Ovary (tissue), 9 donors: ENCODE data around the gene AATK. TPM values are rescaled to one million over a fixed set of nuclear protein-coding genes. Genes with fewer than 3 reads are reported as not detected.

Source experiments
- DNase-seq, 5 donors: peaks; one replicate each; pipeline ENCODE4 v3.0.0-alpha.2; 2019 to 2020
- H3K27ac ChIP-seq, 2 donors: fragments of 200-600 bp; one replicate each; pipeline versions ENCODE4 v1.5.1 to v1.8.0; 2019 to 2022
- H3K27me3 ChIP-seq: fragments of 200-600 bp; one replicate; pipeline ENCODE4 v1.8.0; 2022
- H3K36me3 ChIP-seq: fragments of 200-600 bp; sonication (generic); one replicate; pipeline ENCODE4 v1.5.1; 2019
- H3K4me1 ChIP-seq: one replicate; pipeline ENCODE4 v1.8.1; 2013; ENCODE audit warnings: mild to moderate bottlenecking, moderate library complexity; ENCODE audit not compliant: insufficient read depth
- H3K4me3 ChIP-seq: fragments of 200-600 bp; sonication (generic); one replicate; pipeline ENCODE4 v1.5.1; 2017
- H3K9me3 ChIP-seq, 2 donors: fragments of 200-600 bp in 1 of 2; sonication (generic) in 1 of 2; one replicate each; pipeline versions ENCODE4 v1.5.1 to v1.8.1; 2013 to 2019; ENCODE audit warnings: mild to moderate bottlenecking in 1 of 2, moderate library complexity in 1 of 2
- CTCF ChIP-seq, 3 donors: fragments of 450-650 bp in 2 of 3; fragments of 200-600 bp in 1 of 3; IDR thresholded peaks; one replicate each; pipeline versions ENCODE4 v1.5.1 to v1.8.0; 2016 to 2022; ENCODE audit warnings: antibody characterized with exemption in 3 of 3, mild to moderate bottlenecking in 1 of 3
- EP300 ChIP-seq: sonication (generic); formaldehyde crosslinking; IDR thresholded peaks from one replicate; pipeline ENCODE4 v1.6.1; 2017; ENCODE audit warnings: antibody characterized with exemption
- POLR2A ChIP-seq: fragments of 450-650 bp; IDR thresholded peaks from one replicate; pipeline ENCODE4 v1.6.1; 2017; ENCODE audit warnings: antibody characterized with exemption, mild to moderate bottlenecking, moderate library complexity
- WGBS, 3 donors: extraction: QIAGEN DNeasy Blood & Tissue Kit in 1 of 3; methylation state at CpG; one replicate each; pipeline versions ENCODE4 v1.1.5 to v1.1.7; 2013 to 2017; 5-methylcytosine and 5-hydroxymethylcytosine counted together
- intact Hi-C, 4 donors: fragments of 100-400 bp; cut with DNase I; formaldehyde crosslinking; loops; one replicate each; pipeline versions ENCODE4 v1.11.0 to v1.15.1; 2022 to 2023
- polyA plus RNA-seq, 2 donors: library from polyadenylated mRNA; stranded (reverse); fragments of 200-250 nt in 1 of 2; fragments of 350-450 nt in 1 of 2; fragmentation: Illumina TruSeq in 1 of 2; extraction: RNeasy Lipid Tissue Mini Kit (QIAGEN cat#74804) in 1 of 2; gene quantifications; one replicate each; pipeline ENCODE4 v1.2.3, GENCODE V29; 2013 to 2014
- total RNA-seq, 7 donors: library from RNA; depleted of rRNA in 2 of 7; stranded (reverse); fragments of >200 nt in 2 of 7; fragmentation: NEBNext Ultra II Directional in 3 of 7; extraction: Animal tissue kit (Norgen Biotek cat#: 25700) in 3 of 7; gene quantifications; one replicate each; pipeline versions ENCODE4 v1.1.0 to v1.2.4, GENCODE V29; 2016 to 2023
- donor health status: DM: no; HTN: no; CAD: no; lungs with moderate emphysema.
- donor health status: DM: no; HTN: no; CAD: no.
- donor health status: Bipolar disorder and iron deficiency.
- donor health status: DM: yes; HTN: yes; CAD: no.
- donor health status: DM: no; HTN: no; CAD: no.
- donor health status: DM: yes; HTN: yes; CAD: no.

The AATK gene
- total and polyA plus RNA-seq, 9 donors = 0.23 to 3.1 (median 1.5) TPM

- 89 to 93% (median 93%) methylated on average over 9 to 11 of the region's 11 CpGs for WGBS, 3 donors
- Histone ChIP-seq H3K9me3 (no peaks in the 10 kb centered on the region), H3K4me3 (no peak overlapping the region), H3K27ac (no peak overlapping the region), H3K27me3 (no peaks in the 10 kb centered on the region), H3K36me3 (no peaks in the 10 kb centered on the region), H3K4me1 (no peaks in the 10 kb centered on the region)
- intact Hi-C loops = no loop called here
- DNase-seq = no peak
- no peak for TF ChIP-seq CTCF (IDR thresholded peaks at IDR 0.05)
- no peak for TF ChIP-seq POLR2A
Measured at GRCh38 chr17:81183807-81184206, 17.8 kb upstream of the AATK start.

- intact Hi-C loops = no loop called here
- no peak for DNase-seq
- H3K4me3 ChIP-seq = no peak overlapping the region
Measured at GRCh38 chr17:81183316-81183715, 17.3 kb upstream of the AATK start.

GRCh38 chr17:81182596-81182995 is 16.6 kb upstream of the AATK start:
- Histone ChIP-seq H3K9me3 (no peaks in the 10 kb centered on the region), H3K27me3 (no peaks in the 10 kb centered on the region), H3K4me1 (no peaks in the 10 kb centered on the region), H3K36me3 (no peaks in the 10 kb centered on the region), H3K4me3 (no peak overlapping the region), H3K27ac (no peak overlapping the region)
- 58 to 84% (median 81%) methylated on average over 5 of the region's 5 CpGs for WGBS, 3 donors
- intact Hi-C loops = no loop called here
- DNase-seq = no peak
- TF ChIP-seq POLR2A = no peak
- TF ChIP-seq EP300 = no peak
- TF ChIP-seq CTCF (IDR thresholded peaks at IDR 0.05) = no peak

More at GRCh38 chr17:81183316-81183715, 17.3 kb upstream of the AATK start:
- Histone ChIP-seq H3K27ac (no peak overlapping the region), H3K4me1 (no peaks in the 10 kb centered on the region), H3K27me3 (no peaks in the 10 kb centered on the region), H3K36me3 (no peaks in the 10 kb centered on the region), H3K9me3 (no peaks in the 10 kb centered on the region)
- TF ChIP-seq POLR2A (no peak), EP300 (no peak), CTCF (IDR thresholded peaks at IDR 0.05) (no peak)
- 85 to 89% (median 85%) methylated on average over 10 of the region's 10 CpGs for WGBS, 3 donors

GRCh38 chr17:81181811-81182185 is 15.8 kb upstream of the AATK start:
- TF ChIP-seq POLR2A (no peak), CTCF (IDR thresholded peaks at IDR 0.05) (no peak), EP300 (no peak)
- intact Hi-C loops = no loop called here
- H3K4me1 ChIP-seq = no peaks in the 10 kb centered on the region
- no peak for DNase-seq
- no peaks in the 10 kb centered on the region for H3K9me3 ChIP-seq
- no peak overlapping the region for H3K4me3 ChIP-seq
- H3K36me3 ChIP-seq = no peaks in the 10 kb centered on the region
- H3K27me3 ChIP-seq = no peaks in the 10 kb centered on the region
- no peak overlapping the region for H3K27ac ChIP-seq
- 91 to 93% (median 91%) methylated on average over 18 to 19 of the region's 19 CpGs for WGBS, 3 donors
